ENCODE results near the gene OR52E1. TPM values are rescaled to one million over a fixed set of nuclear protein-coding genes. Genes with fewer than 3 reads are reported as not detected.

Gene OR52E1
- total RNA-seq, 4 donors from 2014 or later, result not detected

DNA sequence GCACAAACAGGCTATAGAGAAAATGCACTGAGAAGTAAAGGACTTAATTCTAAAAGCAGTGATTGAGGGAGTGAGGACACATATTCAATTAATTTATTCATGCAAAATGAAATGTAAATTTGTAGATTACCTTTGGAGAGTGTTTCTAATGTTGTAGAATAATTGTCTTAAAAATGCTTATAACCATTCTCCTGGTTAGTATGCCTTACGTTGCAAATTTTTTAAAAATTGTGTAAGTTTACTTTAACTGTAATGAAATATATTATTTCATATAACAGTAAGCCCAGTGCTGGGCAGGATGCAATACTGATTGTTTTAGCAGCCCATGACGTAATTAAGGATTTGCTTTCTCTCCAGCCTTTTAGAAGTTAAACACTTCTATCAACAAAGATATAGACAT, 26.6 kb downstream of the OR52E1 start:
- DNase-seq (ENCODE audit: extremely low spot score), result no peak
- Histone ChIP-seq H3K4me3 (no peak overlapping the region), H3K27ac (replicated peaks in 1 of 4) (no peak overlapping the region), H3K36me3 (no peaks in the 10 kb centered on the region), H3K4me1 (no peaks in the 10 kb centered on the region), H3K27me3 (no peaks in the 10 kb centered on the region), H3K9me3 (no peaks in the 10 kb centered on the region)
- intact Hi-C loops (cut with DNase I), result no loop called here
- TF ChIP-seq, protein P1, sequence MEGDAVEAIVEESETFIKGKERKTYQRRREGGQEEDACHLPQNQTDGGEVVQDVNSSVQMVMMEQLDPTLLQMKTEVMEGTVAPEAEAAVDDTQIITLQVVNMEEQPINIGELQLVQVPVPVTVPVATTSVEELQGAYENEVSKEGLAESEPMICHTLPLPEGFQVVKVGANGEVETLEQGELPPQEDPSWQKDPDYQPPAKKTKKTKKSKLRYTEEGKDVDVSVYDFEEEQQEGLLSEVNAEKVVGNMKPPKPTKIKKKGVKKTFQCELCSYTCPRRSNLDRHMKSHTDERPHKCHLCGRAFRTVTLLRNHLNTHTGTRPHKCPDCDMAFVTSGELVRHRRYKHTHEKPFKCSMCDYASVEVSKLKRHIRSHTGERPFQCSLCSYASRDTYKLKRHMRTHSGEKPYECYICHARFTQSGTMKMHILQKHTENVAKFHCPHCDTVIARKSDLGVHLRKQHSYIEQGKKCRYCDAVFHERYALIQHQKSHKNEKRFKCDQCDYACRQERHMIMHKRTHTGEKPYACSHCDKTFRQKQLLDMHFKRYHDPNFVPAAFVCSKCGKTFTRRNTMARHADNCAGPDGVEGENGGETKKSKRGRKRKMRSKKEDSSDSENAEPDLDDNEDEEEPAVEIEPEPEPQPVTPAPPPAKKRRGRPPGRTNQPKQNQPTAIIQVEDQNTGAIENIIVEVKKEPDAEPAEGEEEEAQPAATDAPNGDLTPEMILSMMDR (IDR thresholded peaks at IDR 0.05), result no peak
- TF ChIP-seq POLR2AphosphoS5 (IDR thresholded peaks at IDR 0.05) (no peak), EP300 (IDR thresholded peaks at IDR 0.05) (no peak), POLR2A (IDR thresholded peaks at IDR 0.05; ENCODE audit: low read depth) (no peak)
- WGBS, result 69% methylated on average over 2 of the region's 2 CpGs

DNA sequence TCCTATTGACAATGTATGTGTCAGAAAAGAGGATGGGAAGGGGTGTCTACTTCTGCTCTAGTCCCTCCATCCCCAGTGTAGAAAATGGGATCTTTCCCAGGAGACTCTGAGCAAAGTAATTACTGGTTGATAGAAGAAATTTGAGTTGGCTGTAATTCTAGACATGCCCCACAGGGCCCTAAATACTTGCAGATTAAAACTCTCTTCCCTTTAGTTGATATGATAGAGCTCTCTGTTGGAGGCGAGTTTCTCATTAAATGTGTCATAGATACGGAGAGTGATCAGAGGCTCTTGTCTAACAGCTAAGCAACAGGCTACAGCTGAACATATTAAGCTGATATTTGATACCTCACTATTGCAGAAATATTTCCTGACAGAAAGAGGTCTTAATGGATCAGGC, 32.9 kb downstream of the OR52E1 start:
- Histone ChIP-seq H3K4me3 (no peak overlapping the region), H3K9me3 (no peaks in the 10 kb centered on the region), H3K27me3 (no peaks in the 10 kb centered on the region), H3K4me1 (no peaks in the 10 kb centered on the region), H3K27ac (replicated peaks in 1 of 4) (no peak overlapping the region), H3K36me3 (no peaks in the 10 kb centered on the region)
- DNase-seq (ENCODE audit: extremely low spot score), result no peak
- TF ChIP-seq POLR2AphosphoS5 (IDR thresholded peaks at IDR 0.05) (no peak), POLR2A (IDR thresholded peaks at IDR 0.05; ENCODE audit: low read depth) (no peak), EP300 (IDR thresholded peaks at IDR 0.05) (no peak)
- TF ChIP-seq, protein P1 (IDR thresholded peaks at IDR 0.05), result no peak
- WGBS, result 26% methylated on average over 2 of the region's 2 CpGs
- intact Hi-C loops (cut with DNase I), result no loop called here

DNA sequence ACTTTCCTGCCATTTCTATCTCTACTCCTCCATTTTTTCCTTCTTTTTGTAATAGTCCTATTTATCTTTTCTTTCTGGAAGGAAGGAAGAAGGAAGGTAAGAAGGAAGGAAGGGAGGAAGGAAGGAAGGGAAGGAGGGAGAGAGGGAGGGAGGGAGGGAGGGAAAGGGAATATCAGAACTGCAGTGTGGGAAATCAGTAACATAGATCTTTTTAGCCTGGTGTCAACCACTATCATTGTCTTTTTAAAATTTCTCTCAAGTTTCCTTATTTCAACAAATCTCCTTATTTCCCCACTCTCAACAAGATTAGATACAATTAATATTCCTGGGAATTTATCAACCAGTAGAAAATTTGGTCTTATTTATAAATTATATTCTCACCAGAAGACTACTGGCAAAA, 33.7 kb downstream of the OR52E1 start:
- H3K4me3 ChIP-seq, result no peak overlapping the region
- H3K36me3 ChIP-seq, result no peaks in the 10 kb centered on the region
- TF ChIP-seq POLR2A (IDR thresholded peaks at IDR 0.05; ENCODE audit: low read depth), result no peak
- DNase-seq (ENCODE audit: extremely low spot score), result no peak
- intact Hi-C loops (cut with DNase I), result no loop called here
- no peaks in the 10 kb centered on the region for H3K4me1 ChIP-seq
- H3K27ac ChIP-seq (replicated peaks in 1 of 4), result no peak overlapping the region
- H3K9me3 ChIP-seq, result no peaks in the 10 kb centered on the region
- no peaks in the 10 kb centered on the region for H3K27me3 ChIP-seq

DNA sequence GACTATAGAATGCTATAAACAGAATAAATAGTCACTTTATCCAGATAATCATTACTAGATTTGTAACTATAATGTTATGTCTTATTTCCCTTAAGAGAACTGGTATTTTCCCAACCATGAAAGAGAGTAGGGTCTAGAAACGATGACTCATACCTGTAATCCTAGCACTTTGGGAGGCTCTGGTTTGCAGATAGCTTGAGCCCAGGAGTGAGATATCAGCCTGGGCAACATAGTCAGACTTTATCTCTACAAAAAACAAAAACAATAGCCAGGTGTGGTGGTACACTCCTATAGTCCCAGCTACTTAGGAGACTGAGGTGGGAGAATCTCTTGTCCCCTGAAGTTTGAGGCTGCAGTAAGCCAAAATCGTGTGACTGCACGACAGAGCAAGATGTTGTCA, 37.9 kb downstream of the OR52E1 start:
- H3K36me3 ChIP-seq, result no peaks in the 10 kb centered on the region
- WGBS, result 55% methylated on average over 3 of the region's 3 CpGs

DNA sequence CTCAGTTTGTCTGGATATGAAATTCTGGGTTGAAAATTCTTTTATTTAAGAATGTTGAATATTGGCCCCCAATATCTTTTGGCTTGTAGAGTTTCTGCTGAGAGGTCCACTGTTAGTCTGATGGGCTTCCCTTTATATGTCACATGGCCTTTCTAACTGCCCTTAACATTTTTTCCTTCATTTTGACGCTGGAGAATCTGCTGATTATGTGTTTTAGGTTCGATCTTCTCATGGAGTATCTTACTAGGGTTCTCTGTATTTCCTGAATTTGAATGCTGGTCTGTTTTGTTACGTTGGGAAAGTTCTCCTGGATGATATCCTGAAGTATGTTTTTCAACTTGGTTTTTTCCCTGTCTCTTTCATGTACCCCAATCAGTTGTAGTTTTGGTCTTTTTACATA, 46.0 kb downstream of the OR52E1 start:
- intact Hi-C loops (cut with DNase I), result no loop called here
- no peaks in the 10 kb centered on the region for H3K9me3 ChIP-seq
- no peaks in the 10 kb centered on the region for H3K27me3 ChIP-seq
- TF ChIP-seq POLR2A (IDR thresholded peaks at IDR 0.05; ENCODE audit: low read depth) (no peak), EP300 (IDR thresholded peaks at IDR 0.05) (no peak), POLR2AphosphoS5 (IDR thresholded peaks at IDR 0.05) (no peak)
- no peak for DNase-seq (ENCODE audit: extremely low spot score)
- H3K4me1 ChIP-seq, result no peaks in the 10 kb centered on the region
- 75% methylated on average over 3 of the region's 3 CpGs for WGBS
- no peak overlapping the region for H3K4me3 ChIP-seq
- no peaks in the 10 kb centered on the region for H3K36me3 ChIP-seq
- no peak overlapping the region for H3K27ac ChIP-seq (replicated peaks in 1 of 4)

More for the DNA sequence above, 37.9 kb downstream of the OR52E1 start:
- H3K4me1 ChIP-seq, result no peaks in the 10 kb centered on the region
- TF ChIP-seq POLR2AphosphoS5 (IDR thresholded peaks at IDR 0.05) (no peak), EP300 (IDR thresholded peaks at IDR 0.05) (no peak), POLR2A (IDR thresholded peaks at IDR 0.05; ENCODE audit: low read depth) (no peak)
- TF ChIP-seq, protein P1 (IDR thresholded peaks at IDR 0.05), result no peak
- DNase-seq (ENCODE audit: extremely low spot score), result no peak
- intact Hi-C loops (cut with DNase I), result no loop called here
- no peaks in the 10 kb centered on the region for H3K9me3 ChIP-seq
- H3K27ac ChIP-seq (replicated peaks in 1 of 4), result no peak overlapping the region
- H3K27me3 ChIP-seq, result no peaks in the 10 kb centered on the region
- H3K4me3 ChIP-seq, result no peak overlapping the region

DNA sequence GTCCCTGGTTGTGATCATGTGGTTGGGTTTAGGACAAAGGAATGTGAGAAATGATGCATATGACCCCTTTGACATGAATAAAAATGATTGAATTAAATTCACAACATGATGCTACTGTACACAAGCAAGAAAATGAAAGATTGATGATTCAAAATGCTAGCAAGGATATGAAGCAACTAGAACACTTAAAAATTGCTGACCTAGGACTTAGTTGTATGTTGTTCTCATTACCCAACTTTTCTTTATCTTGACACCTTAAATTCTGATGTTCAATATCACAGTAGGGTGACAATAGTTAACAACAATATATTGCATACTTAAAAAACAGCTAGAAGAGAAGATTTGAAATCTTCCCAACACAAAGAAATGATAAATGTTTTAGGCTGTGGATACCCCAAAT, 48.2 kb downstream of the OR52E1 start:
- intact Hi-C loops (cut with DNase I), result no loop called here
- Histone ChIP-seq H3K36me3 (no peaks in the 10 kb centered on the region), H3K4me1 (no peaks in the 10 kb centered on the region), H3K27ac (replicated peaks in 1 of 4) (no peak overlapping the region), H3K9me3 (no peaks in the 10 kb centered on the region), H3K27me3 (no peaks in the 10 kb centered on the region), H3K4me3 (no peak overlapping the region)
- no peak for DNase-seq (ENCODE audit: extremely low spot score)
- TF ChIP-seq POLR2A (IDR thresholded peaks at IDR 0.05; ENCODE audit: low read depth) (no peak), POLR2AphosphoS5 (IDR thresholded peaks at IDR 0.05) (no peak), EP300 (IDR thresholded peaks at IDR 0.05) (no peak)
- TF ChIP-seq, protein P1 (IDR thresholded peaks at IDR 0.05), result no peak

All from esophagus muscularis mucosa (tissue), 4 donors.